SK-N-SH (cell line): ENCODE results near the gene ACTL10. TPM values are rescaled to one million over a fixed set of nuclear protein-coding genes. Genes with fewer than 3 reads are reported as not detected.

Experiments
- CTCF ChIA-PET: fragments of 300-600, 350-600 bp; formaldehyde crosslinking; extraction: SDS; loops from one replicate; lab custom pipeline; 2021; lab: Yijun Ruan, JAX
- POLR2A ChIA-PET: fragments of 350-600 bp; sonication (Branson Sonifier 250); formaldehyde crosslinking; extraction: SDS; loops from one replicate; lab custom pipeline; 2020; ENCODE audit warnings: antibody characterized with exemption, inconsistent platforms; lab: Yijun Ruan, JAX
- DNase-seq: peaks from one replicate; pipeline ENCODE4 v3.0.0; 2012
- H2AFZ ChIP-seq: fragments of 200-600 bp; sonication (generic); 2 replicates; pipeline ENCODE4 v1.8.1; 2016; ENCODE audit warnings: antibody characterized with exemption, mild to moderate bottlenecking, low read depth
- H3F3A ChIP-seq: fragments of 200-600 bp; sonication (generic); replicated peaks from 2 replicates; pipeline ENCODE3; 2016; ENCODE audit warnings: antibody characterized with exemption, mild to moderate bottlenecking; ENCODE audit not compliant: insufficient read depth
- H3K27ac ChIP-seq, 2 experiments: fragments of 200-500 bp in 1 of 2; fragments of 200-600 bp in 1 of 2; sonication (Bioruptor generic) in 1 of 2; sonication (generic), shearing (Covaris generic) in 1 of 2; 2 replicates each; pipeline versions ENCODE4 v1.5.1 to v1.6.1; 2014 to 2016; ENCODE audit warnings: low read depth in 2 of 2, inconsistent platforms in 1 of 2, low read length in 1 of 2, mild to moderate bottlenecking in 1 of 2, mixed read lengths in 1 of 2
- H3K27me3 ChIP-seq: fragments of 200-600 bp; sonication (generic), shearing (Covaris generic); 2 replicates; pipeline ENCODE4 v1.6.1; 2016; ENCODE audit warnings: mixed run types; ENCODE audit not compliant: insufficient read depth
- H3K36me3 ChIP-seq, 2 experiments: fragments of 200-500 bp in 1 of 2; fragments of 200-600 bp in 1 of 2; sonication (Bioruptor generic) in 1 of 2; sonication (generic) in 1 of 2; replicated peaks in 1 of 2; 2 replicates each; pipeline versions ENCODE3 to v1.5.1; 2014 to 2016; ENCODE audit warnings: low read length in 1 of 2, mild to moderate bottlenecking in 1 of 2; ENCODE audit not compliant: insufficient read depth in 2 of 2, control insufficient read depth in 1 of 2
- H3K4me1 ChIP-seq, 2 experiments: fragments of 200-500 bp in 1 of 2; fragments of 200-600 bp in 1 of 2; sonication (Bioruptor generic) in 1 of 2; sonication (generic), shearing (Covaris generic) in 1 of 2; 2 replicates each; pipeline versions ENCODE4 v1.5.1 to v1.6.1; 2014 to 2016; ENCODE audit warnings: low read depth in 1 of 2, low read length in 1 of 2, mixed run types in 1 of 2; ENCODE audit not compliant: insufficient read depth in 2 of 2, control insufficient read depth in 1 of 2
- H3K4me2 ChIP-seq: fragments of 200-600 bp; sonication (generic), shearing (Covaris generic); 2 replicates; pipeline ENCODE4 v1.6.1; 2017; ENCODE audit warnings: mixed run types
- H3K4me3 ChIP-seq, 2 experiments: fragments of 200-500 bp in 1 of 2; fragments of 200-600 bp in 1 of 2; sonication (Bioruptor generic) in 1 of 2; sonication (generic), shearing (Covaris generic) in 1 of 2; 2 replicates each; pipeline versions ENCODE4 v1.5.1 to v1.8.1; 2014 to 2016; ENCODE audit warnings: low read depth in 2 of 2, inconsistent platforms in 1 of 2, low read length in 1 of 2, mild to moderate bottlenecking in 1 of 2, mixed read lengths in 1 of 2, moderate library complexity in 1 of 2
- H3K79me2 ChIP-seq: fragments of 200-600 bp; sonication (generic); 2 replicates; pipeline ENCODE4 v1.8.1; 2017; ENCODE audit warnings: mild to moderate bottlenecking; ENCODE audit not compliant: insufficient read depth
- H3K9ac ChIP-seq: fragments of 200-600 bp; sonication (generic); 2 replicates; pipeline ENCODE4 v1.6.1; 2017; ENCODE audit warnings: mixed run types
- H3K9me2 ChIP-seq: fragments of 200-600 bp; sonication (generic); 2 replicates; pipeline ENCODE4 v1.6.1; 2017; ENCODE audit warnings: mixed run types
- H3K9me3 ChIP-seq: fragments of 200-600 bp; sonication (generic); 2 replicates; pipeline ENCODE4 v1.6.1; 2017; ENCODE audit warnings: mixed run types, mild to moderate bottlenecking, moderate library complexity
- H4K20me1 ChIP-seq: fragments of 200-600 bp; sonication (generic); 2 replicates; pipeline ENCODE4 v1.6.1; 2017; ENCODE audit warnings: mild to moderate bottlenecking, mixed run types; ENCODE audit not compliant: insufficient read depth
- GATA2 ChIP-seq: sonication (generic); formaldehyde crosslinking; IDR thresholded peaks from 2 replicates; pipeline ENCODE4 v1.5.0; 2020; ENCODE audit warnings: mild to moderate bottlenecking, missing genetic modification reagents
- MEF2A ChIP-seq: IDR thresholded peaks from 2 replicates; pipeline ENCODE4 v1.4.0; 2012; ENCODE audit warnings: low read depth, borderline replicate concordance
- NRF1 ChIP-seq: IDR thresholded peaks from 2 replicates; pipeline ENCODE4 v1.6.1; 2012; ENCODE audit warnings: low read depth, mild to moderate bottlenecking, low read length
- SIN3A ChIP-seq: IDR thresholded peaks from 2 replicates; pipeline ENCODE4 v1.6.1; 2012; ENCODE audit warnings: low read depth, mild to moderate bottlenecking, low read length, moderate library complexity, borderline replicate concordance
- TCF12 ChIP-seq: IDR thresholded peaks from 2 replicates; pipeline ENCODE4 v1.4.0; 2012
- WGBS: methylation state at CpG from one replicate; pipeline ENCODE4 v1.1.6; 2017; ENCODE audit warnings: low lambda C conversion rate; 5-methylcytosine and 5-hydroxymethylcytosine counted together
- polyA plus RNA-seq, 3 experiments: library from polyadenylated mRNA; depleted of rRNA; stranded (reverse); fragments of >200 nt; gene quantifications; 2 replicates each; pipeline ENCODE4 v1.2.3, GENCODE V29; 2012
- TF ChIP-seq, protein P1 (sequence below): fragments of 150-350 bp; IDR thresholded peaks from 2 replicates; pipeline ENCODE4 v1.6.1; 2017; ENCODE audit warnings: antibody characterized with exemption, low read length, low read depth, borderline replicate concordance
- TF ChIP-seq, protein P2 (sequence below): fragments of 200-600 bp; sonication (generic); IDR thresholded peaks from 2 replicates; pipeline ENCODE4 v1.6.1; 2017; ENCODE audit warnings: antibody characterized with exemption, mild to moderate bottlenecking, moderate library complexity
- TF ChIP-seq, protein P3 (sequence below): IDR thresholded peaks from 2 replicates; pipeline ENCODE4 v1.6.1; 2012; ENCODE audit warnings: mild to moderate bottlenecking, low read depth, low read length, moderate library complexity

ACTL10 gene
- polyA plus RNA-seq, 1 of the 3 experiments (the other 2 are of a cell fraction), result 0.25 TPM

DNA sequence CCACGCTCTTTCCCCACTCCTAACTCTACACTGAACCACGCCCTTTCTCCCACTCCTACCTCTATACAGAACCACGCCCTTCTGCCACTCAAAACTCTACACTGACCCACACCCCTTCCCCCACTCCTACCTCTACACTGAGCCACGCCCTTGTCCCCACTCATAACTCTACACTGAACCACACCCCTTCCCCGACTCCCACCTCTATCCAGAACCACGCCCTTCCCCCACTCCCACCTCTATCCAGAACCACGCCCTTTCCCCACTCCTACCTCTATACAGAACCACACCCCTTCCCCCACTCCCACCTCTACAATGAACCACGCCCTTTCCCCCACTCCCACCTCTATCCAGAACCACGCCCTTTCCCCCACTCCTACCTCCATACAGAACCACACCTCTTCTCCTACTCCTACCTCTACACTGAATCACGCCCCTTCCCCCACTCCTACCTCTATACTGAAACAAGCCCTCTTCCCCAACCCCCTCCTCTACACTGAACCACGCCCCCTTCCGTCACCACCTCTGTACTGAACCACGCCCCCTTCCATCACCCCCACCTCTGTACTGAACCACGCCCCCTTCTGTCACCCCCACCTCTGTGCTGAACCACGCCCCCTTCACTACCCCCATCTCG is 43.3 kb downstream of the ACTL10 start:
- WGBS, result 89% methylated on average over 16 of the region's 16 CpGs
- no peak overlapping the region for H2AFZ ChIP-seq
- H3K27ac ChIP-seq, result no peak overlapping the region
- no peaks in the 10 kb centered on the region for H4K20me1 ChIP-seq
- TF ChIP-seq TCF12, result no peak
- TF ChIP-seq, protein P1, sequence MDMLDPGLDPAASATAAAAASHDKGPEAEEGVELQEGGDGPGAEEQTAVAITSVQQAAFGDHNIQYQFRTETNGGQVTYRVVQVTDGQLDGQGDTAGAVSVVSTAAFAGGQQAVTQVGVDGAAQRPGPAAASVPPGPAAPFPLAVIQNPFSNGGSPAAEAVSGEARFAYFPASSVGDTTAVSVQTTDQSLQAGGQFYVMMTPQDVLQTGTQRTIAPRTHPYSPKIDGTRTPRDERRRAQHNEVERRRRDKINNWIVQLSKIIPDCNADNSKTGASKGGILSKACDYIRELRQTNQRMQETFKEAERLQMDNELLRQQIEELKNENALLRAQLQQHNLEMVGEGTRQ, result no peak
- no peak for TF ChIP-seq GATA2 (CRISPR knock-in tag)
- no peak for TF ChIP-seq NRF1
- TF ChIP-seq MEF2A, result no peak
- TF ChIP-seq, protein P2, sequence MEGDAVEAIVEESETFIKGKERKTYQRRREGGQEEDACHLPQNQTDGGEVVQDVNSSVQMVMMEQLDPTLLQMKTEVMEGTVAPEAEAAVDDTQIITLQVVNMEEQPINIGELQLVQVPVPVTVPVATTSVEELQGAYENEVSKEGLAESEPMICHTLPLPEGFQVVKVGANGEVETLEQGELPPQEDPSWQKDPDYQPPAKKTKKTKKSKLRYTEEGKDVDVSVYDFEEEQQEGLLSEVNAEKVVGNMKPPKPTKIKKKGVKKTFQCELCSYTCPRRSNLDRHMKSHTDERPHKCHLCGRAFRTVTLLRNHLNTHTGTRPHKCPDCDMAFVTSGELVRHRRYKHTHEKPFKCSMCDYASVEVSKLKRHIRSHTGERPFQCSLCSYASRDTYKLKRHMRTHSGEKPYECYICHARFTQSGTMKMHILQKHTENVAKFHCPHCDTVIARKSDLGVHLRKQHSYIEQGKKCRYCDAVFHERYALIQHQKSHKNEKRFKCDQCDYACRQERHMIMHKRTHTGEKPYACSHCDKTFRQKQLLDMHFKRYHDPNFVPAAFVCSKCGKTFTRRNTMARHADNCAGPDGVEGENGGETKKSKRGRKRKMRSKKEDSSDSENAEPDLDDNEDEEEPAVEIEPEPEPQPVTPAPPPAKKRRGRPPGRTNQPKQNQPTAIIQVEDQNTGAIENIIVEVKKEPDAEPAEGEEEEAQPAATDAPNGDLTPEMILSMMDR, result no peak
- TF ChIP-seq SIN3A, result no peak
- TF ChIP-seq, protein P3, sequence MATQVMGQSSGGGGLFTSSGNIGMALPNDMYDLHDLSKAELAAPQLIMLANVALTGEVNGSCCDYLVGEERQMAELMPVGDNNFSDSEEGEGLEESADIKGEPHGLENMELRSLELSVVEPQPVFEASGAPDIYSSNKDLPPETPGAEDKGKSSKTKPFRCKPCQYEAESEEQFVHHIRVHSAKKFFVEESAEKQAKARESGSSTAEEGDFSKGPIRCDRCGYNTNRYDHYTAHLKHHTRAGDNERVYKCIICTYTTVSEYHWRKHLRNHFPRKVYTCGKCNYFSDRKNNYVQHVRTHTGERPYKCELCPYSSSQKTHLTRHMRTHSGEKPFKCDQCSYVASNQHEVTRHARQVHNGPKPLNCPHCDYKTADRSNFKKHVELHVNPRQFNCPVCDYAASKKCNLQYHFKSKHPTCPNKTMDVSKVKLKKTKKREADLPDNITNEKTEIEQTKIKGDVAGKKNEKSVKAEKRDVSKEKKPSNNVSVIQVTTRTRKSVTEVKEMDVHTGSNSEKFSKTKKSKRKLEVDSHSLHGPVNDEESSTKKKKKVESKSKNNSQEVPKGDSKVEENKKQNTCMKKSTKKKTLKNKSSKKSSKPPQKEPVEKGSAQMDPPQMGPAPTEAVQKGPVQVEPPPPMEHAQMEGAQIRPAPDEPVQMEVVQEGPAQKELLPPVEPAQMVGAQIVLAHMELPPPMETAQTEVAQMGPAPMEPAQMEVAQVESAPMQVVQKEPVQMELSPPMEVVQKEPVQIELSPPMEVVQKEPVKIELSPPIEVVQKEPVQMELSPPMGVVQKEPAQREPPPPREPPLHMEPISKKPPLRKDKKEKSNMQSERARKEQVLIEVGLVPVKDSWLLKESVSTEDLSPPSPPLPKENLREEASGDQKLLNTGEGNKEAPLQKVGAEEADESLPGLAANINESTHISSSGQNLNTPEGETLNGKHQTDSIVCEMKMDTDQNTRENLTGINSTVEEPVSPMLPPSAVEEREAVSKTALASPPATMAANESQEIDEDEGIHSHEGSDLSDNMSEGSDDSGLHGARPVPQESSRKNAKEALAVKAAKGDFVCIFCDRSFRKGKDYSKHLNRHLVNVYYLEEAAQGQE, result no peak
- CTCF ChIA-PET, result interaction anchor here (1.5 kb wide), 1 partner anchor 9 kb away, joined by 3 read pairs; no protein-coding TSS in a partner anchor
- H3K4me2 ChIP-seq, result no peak overlapping the region
- no peaks in the 10 kb centered on the region for H3K9me3 ChIP-seq
- H3K27me3 ChIP-seq, result no peaks in the 10 kb centered on the region
- no peak for DNase-seq
- peaks cover 0 to 5% of the 10 kb centered on the region in 2 experiments for H3K36me3 ChIP-seq
- no peak overlapping the region for H3K9ac ChIP-seq
- H3F3A ChIP-seq, result no peaks in the 10 kb centered on the region
- POLR2A ChIA-PET, result no interaction called here
- H3K4me1 ChIP-seq, result no peaks in the 10 kb centered on the region
- H3K4me3 ChIP-seq, result no peak overlapping the region
- no peaks in the 10 kb centered on the region for H3K79me2 ChIP-seq
- H3K9me2 ChIP-seq, result no peaks in the 10 kb centered on the region
